Measurements from ENCODE around the gene PPIF.

GRCh38 chr10:79304479-79305087, 42.7 kb upstream of the PPIF start:
- TF ChIP-seq CTCF (IDR thresholded peaks at IDR 0.05; ENCODE audit: low read depth, low read length, poor library complexity, severe bottlenecking) (no peak), EZH2phosphoT487 (IDR thresholded peaks at IDR 0.05; ENCODE audit: borderline replicate concordance, low read length) (no peak)
